A673 (cell line): Measurements from ENCODE around the gene ARFGEF2.

Experiments
- EZH2 ChIP-seq: fragments of 200-600 bp; sonication (generic); IDR thresholded peaks from 2 replicates; pipeline ENCODE4 v1.6.1; 2017; ENCODE audit warnings: borderline replicate concordance, low read depth, mild to moderate bottlenecking, mixed read lengths, antibody characterized with exemption, low read length; ENCODE audit not compliant: poor library complexity, severe bottlenecking
- TF ChIP-seq, protein P1 (sequence below): fragments of 300-800, 200-600 bp; sonication (generic); conservative IDR thresholded peaks from 2 replicates; pipeline ENCODE4 v1.5.1; 2017; ENCODE audit warnings: low read depth, mild to moderate bottlenecking, antibody characterized with exemption, low read length, moderate library complexity, mixed read lengths

DNA sequence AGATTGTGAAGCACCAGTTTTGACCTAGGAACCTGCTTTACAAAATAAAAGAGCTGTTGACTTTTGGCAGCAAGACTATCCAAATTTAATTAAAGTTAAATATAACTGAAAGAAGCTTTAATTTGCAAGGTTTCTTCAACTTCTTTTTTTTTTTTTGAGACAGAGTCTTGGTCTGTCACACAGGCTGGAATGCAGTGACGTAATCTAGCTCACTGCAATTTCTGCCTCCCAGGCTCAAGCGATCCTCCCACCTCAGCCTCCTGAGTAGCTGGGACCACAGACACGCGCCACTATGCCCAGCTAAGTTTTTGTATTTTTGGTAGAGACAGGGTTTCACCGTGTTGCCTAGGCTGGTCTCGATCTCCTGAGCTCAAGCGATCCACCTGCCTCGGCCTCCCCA, 110.9 kb downstream of the ARFGEF2 start:
- TF ChIP-seq EZH2: no peak
- TF ChIP-seq, protein P1, sequence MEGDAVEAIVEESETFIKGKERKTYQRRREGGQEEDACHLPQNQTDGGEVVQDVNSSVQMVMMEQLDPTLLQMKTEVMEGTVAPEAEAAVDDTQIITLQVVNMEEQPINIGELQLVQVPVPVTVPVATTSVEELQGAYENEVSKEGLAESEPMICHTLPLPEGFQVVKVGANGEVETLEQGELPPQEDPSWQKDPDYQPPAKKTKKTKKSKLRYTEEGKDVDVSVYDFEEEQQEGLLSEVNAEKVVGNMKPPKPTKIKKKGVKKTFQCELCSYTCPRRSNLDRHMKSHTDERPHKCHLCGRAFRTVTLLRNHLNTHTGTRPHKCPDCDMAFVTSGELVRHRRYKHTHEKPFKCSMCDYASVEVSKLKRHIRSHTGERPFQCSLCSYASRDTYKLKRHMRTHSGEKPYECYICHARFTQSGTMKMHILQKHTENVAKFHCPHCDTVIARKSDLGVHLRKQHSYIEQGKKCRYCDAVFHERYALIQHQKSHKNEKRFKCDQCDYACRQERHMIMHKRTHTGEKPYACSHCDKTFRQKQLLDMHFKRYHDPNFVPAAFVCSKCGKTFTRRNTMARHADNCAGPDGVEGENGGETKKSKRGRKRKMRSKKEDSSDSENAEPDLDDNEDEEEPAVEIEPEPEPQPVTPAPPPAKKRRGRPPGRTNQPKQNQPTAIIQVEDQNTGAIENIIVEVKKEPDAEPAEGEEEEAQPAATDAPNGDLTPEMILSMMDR: no peak
